ENCODE data around the gene RNF103.

DNA sequence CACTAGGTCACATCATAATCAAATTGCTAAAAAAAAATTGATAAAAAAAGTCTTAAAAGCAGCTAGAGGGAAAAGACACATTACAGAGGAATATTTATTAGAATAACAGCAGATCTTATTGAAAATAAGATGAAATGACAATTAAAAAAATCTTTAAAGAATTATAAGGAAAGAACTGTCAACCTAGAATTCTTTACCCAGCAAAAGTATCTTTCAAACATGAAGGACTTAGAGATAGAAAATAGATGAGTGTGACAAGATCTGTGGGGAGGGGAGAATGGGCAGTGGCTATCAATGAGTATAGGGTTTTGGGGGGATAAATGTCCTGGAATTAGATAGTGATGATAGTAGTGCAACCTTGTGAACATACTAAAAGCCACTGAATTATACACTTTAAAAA lies 26.5 kb upstream of the RNF103 start:
- TF ChIP-seq, protein P1, sequence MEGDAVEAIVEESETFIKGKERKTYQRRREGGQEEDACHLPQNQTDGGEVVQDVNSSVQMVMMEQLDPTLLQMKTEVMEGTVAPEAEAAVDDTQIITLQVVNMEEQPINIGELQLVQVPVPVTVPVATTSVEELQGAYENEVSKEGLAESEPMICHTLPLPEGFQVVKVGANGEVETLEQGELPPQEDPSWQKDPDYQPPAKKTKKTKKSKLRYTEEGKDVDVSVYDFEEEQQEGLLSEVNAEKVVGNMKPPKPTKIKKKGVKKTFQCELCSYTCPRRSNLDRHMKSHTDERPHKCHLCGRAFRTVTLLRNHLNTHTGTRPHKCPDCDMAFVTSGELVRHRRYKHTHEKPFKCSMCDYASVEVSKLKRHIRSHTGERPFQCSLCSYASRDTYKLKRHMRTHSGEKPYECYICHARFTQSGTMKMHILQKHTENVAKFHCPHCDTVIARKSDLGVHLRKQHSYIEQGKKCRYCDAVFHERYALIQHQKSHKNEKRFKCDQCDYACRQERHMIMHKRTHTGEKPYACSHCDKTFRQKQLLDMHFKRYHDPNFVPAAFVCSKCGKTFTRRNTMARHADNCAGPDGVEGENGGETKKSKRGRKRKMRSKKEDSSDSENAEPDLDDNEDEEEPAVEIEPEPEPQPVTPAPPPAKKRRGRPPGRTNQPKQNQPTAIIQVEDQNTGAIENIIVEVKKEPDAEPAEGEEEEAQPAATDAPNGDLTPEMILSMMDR (IDR thresholded peaks at IDR 0.05) = no peak
- TF ChIP-seq POLR2A (IDR thresholded peaks at IDR 0.05; ENCODE audit: low read depth) = no peak

Measured in esophagus muscularis mucosa (tissue), 3 donors.